RPMI8226 (cell line): Measurements from ENCODE around the gene DNAAF3.

Experiments used
- DNase-seq: peaks from one replicate; pipeline ENCODE4 v3.0.0-alpha.2; 2015

DNAAF3 gene

GRCh38 chr19:55166530-55167268, at the start of gene DNAAF3:
Gene DNAAF3 (minus strand): TSS chr19:55166613. CDS start chr19:55166413, 200 bp downstream.
- peak; percentile 98 for DNase-seq

- no peak for DNase-seq
Observed at GRCh38 chr19:55213547-55213946, 47.1 kb upstream of the DNAAF3 start.

- DNase-seq = peak; percentile 69
Observed at GRCh38 chr19:55212447-55212846, 46.0 kb upstream of the DNAAF3 start.

GRCh38 chr19:55209693-55210472, 43.5 kb upstream of the DNAAF3 start:
- DNase-seq = peak; percentile 83

- DNase-seq = peak; percentile 39
Observed at GRCh38 chr19:55208880-55209692, 42.7 kb upstream of the DNAAF3 start, which contains the start of gene PTPRH. Gene PTPRH (minus strand): TSS chr19:55209501. CDS start chr19:55209433, 68 bp downstream.

GRCh38 chr19:55206664-55207500, 40.5 kb upstream of the DNAAF3 start:
- DNase-seq = peak; percentile 84

- DNase-seq = peak; percentile 28
Observed at GRCh38 chr19:55202199-55202598, 35.8 kb upstream of the DNAAF3 start.

- no peak for DNase-seq
Observed at GRCh38 chr19:55199620-55200204, 33.3 kb upstream of the DNAAF3 start.

GRCh38 chr19:55198651-55199050, 32.2 kb upstream of the DNAAF3 start:
- DNase-seq = no peak

GRCh38 chr19:55197528-55197927, 31.1 kb upstream of the DNAAF3 start:
- DNase-seq = peak; percentile 41

GRCh38 chr19:55196803-55197202, 30.4 kb upstream of the DNAAF3 start:
- peak; percentile 29 for DNase-seq

GRCh38 chr19:55193481-55193880, 27.1 kb upstream of the DNAAF3 start:
- no peak for DNase-seq

GRCh38 chr19:55189403-55189835, 23.0 kb upstream of the DNAAF3 start:
- DNase-seq = no peak

GRCh38 chr19:55188625-55189024, 22.2 kb upstream of the DNAAF3 start:
- no peak for DNase-seq

GRCh38 chr19:55186080-55186479, 19.7 kb upstream of the DNAAF3 start:
- no peak for DNase-seq

- DNase-seq = no peak
Observed at GRCh38 chr19:55181740-55182139, 15.3 kb upstream of the DNAAF3 start.

GRCh38 chr19:55179606-55180484, 13.4 kb upstream of the DNAAF3 start, which contains the start of gene SYT5:
Gene SYT5 (minus strand): TSS chr19:55180289. CDS start chr19:55179041, 1,248 bp downstream.
- peak; percentile 64 for DNase-seq

GRCh38 chr19:55178781-55179599, 12.6 kb upstream of the DNAAF3 start:
- peak; percentile 85 for DNase-seq

- no peak for DNase-seq
Observed at GRCh38 chr19:55176076-55176475, 9.7 kb upstream of the DNAAF3 start.
